Raji (cell line): Measurements from ENCODE around the gene F11R.
A peak's percentile ranks its signal among the peaks of the same experiment; 100 is the strongest.

ENCODE experiments used
- POLR2A ChIP-seq: IDR thresholded peaks from 2 replicates; pipeline ENCODE4 v1.6.1; 2011; ENCODE audit warnings: low read depth, low read length, control low read depth; ENCODE audit not compliant: insufficient read depth

F11R gene

GRCh38 chr1:161020509-161021164, at the start of gene F11R:
Gene F11R, minus strand, starts transcription at chr1:161021152. Its CDS starts 79 bp downstream, at chr1:161021073.
- peak; percentile 73 for TF ChIP-seq POLR2A

GRCh38 chr1:161069731-161070270, 48.8 kb upstream of the F11R start, which contains the start of gene ARHGAP30:
Gene ARHGAP30, minus strand, starts transcription at chr1:161069891. Its CDS starts 267 bp downstream, at chr1:161069624.
- TF ChIP-seq POLR2A: peak; percentile 96

- no peak for TF ChIP-seq POLR2A
These were observed 48.3 kb upstream of the F11R start for GRCh38 chr1:161069241-161069640.

- TF ChIP-seq POLR2A: peak; percentile 52
These were observed 47.6 kb upstream of the F11R start for GRCh38 chr1:161068306-161069234.

- TF ChIP-seq POLR2A: no peak
These were observed 45.7 kb upstream of the F11R start for GRCh38 chr1:161066694-161067093.

GRCh38 chr1:161061419-161061818, 40.5 kb upstream of the F11R start:
- TF ChIP-seq POLR2A: no peak

- TF ChIP-seq POLR2A: no peak
These were observed 38.3 kb upstream of the F11R start for GRCh38 chr1:161059293-161059692.

GRCh38 chr1:161054805-161055204, 33.9 kb upstream of the F11R start:
- TF ChIP-seq POLR2A: no peak

- no peak for TF ChIP-seq POLR2A
These were observed 33.3 kb upstream of the F11R start for GRCh38 chr1:161054232-161054631.

- no peak for TF ChIP-seq POLR2A
These were observed 31.9 kb upstream of the F11R start for GRCh38 chr1:161052899-161053298.

GRCh38 chr1:161051219-161051618, 30.3 kb upstream of the F11R start:
- TF ChIP-seq POLR2A: no peak

GRCh38 chr1:161048949-161049722, 28.2 kb upstream of the F11R start:
- no peak for TF ChIP-seq POLR2A

GRCh38 chr1:161047436-161048420, 26.8 kb upstream of the F11R start:
- TF ChIP-seq POLR2A: no peak
